H9 (cell line): ENCODE data around the gene SLIT1. TPM values are rescaled to one million over a fixed set of nuclear protein-coding genes. Genes with fewer than 3 reads are reported as not detected.

Experiments used
- DNase-seq: peaks from one replicate; pipeline ENCODE4 v3.0.0-alpha.2; 2017
- H2AFZ ChIP-seq: one replicate; pipeline ENCODE4 v1.6.1; 2013; ENCODE audit warnings: mild to moderate bottlenecking, low read length, control low read depth, moderate library complexity
- H2AK5ac ChIP-seq: 2 replicates; pipeline ENCODE4 v1.6.1; 2013; ENCODE audit warnings: low read length, control low read depth, mixed read lengths; ENCODE audit not compliant: insufficient read length
- H2BK120ac ChIP-seq: one replicate; pipeline ENCODE4 v1.6.1; 2013; ENCODE audit warnings: low read depth, mild to moderate bottlenecking, low read length, control low read depth, inconsistent platforms; ENCODE audit not compliant: poor library complexity, severe bottlenecking
- H2BK12ac ChIP-seq: 2 replicates; pipeline ENCODE4 v1.6.1; 2013; ENCODE audit warnings: low read length, control low read depth, mixed read lengths, low read depth; ENCODE audit not compliant: insufficient read length
- H2BK15ac ChIP-seq: 2 replicates; pipeline ENCODE4 v1.6.1; 2013; ENCODE audit warnings: low read depth, low read length, control low read depth
- H2BK20ac ChIP-seq: one replicate; pipeline ENCODE4 v1.6.1; 2013; ENCODE audit warnings: low read depth, mild to moderate bottlenecking, low read length, control low read depth, inconsistent platforms; ENCODE audit not compliant: poor library complexity, severe bottlenecking
- H2BK5ac ChIP-seq: 2 replicates; pipeline ENCODE4 v1.6.1; 2013; ENCODE audit warnings: low read length, control low read depth, mixed read lengths; ENCODE audit not compliant: insufficient read length
- H3K14ac ChIP-seq: 2 replicates; pipeline ENCODE4 v1.6.1; 2013; ENCODE audit warnings: low read length, control low read depth; ENCODE audit not compliant: insufficient read depth
- H3K18ac ChIP-seq: 2 replicates; pipeline ENCODE4 v1.6.1; 2013; ENCODE audit warnings: low read depth, mild to moderate bottlenecking, mixed read lengths, low read length, control low read depth; ENCODE audit not compliant: insufficient read length
- H3K23ac ChIP-seq: 2 replicates; pipeline ENCODE4 v1.6.1; 2013; ENCODE audit warnings: low read length, control low read depth, mixed read lengths, low read depth; ENCODE audit not compliant: insufficient read length
- H3K23me2 ChIP-seq: 2 replicates; pipeline ENCODE4 v1.6.1; 2013; ENCODE audit warnings: low read depth, mild to moderate bottlenecking, mixed read lengths, low read length, control low read depth; ENCODE audit not compliant: insufficient read length, poor library complexity, severe bottlenecking
- H3K27ac ChIP-seq: 2 replicates; pipeline ENCODE4 v1.5.1; 2013; ENCODE audit warnings: low read length, control low read depth, mixed read lengths, low read depth; ENCODE audit not compliant: insufficient read length
- H3K27me3 ChIP-seq: 2 replicates; pipeline ENCODE4 v1.6.1; 2013; ENCODE audit warnings: low read length, control low read depth, inconsistent platforms; ENCODE audit not compliant: insufficient read depth
- H3K4ac ChIP-seq: 2 replicates; pipeline ENCODE4 v1.6.1; 2013; ENCODE audit warnings: low read depth, mild to moderate bottlenecking, control low read depth, inconsistent platforms, low read length, moderate library complexity
- H3K4me1 ChIP-seq: 2 replicates; pipeline ENCODE4 v1.6.1; 2013; ENCODE audit warnings: low read length, control low read depth, inconsistent platforms; ENCODE audit not compliant: insufficient read depth
- H3K4me2 ChIP-seq: 2 replicates; pipeline ENCODE4 v1.6.1; 2013; ENCODE audit warnings: low read length, control low read depth, mixed read lengths; ENCODE audit not compliant: insufficient read length, insufficient read depth
- H3K56ac ChIP-seq: 2 replicates; pipeline ENCODE4 v1.6.1; 2013; ENCODE audit warnings: low read depth, mild to moderate bottlenecking, mixed read lengths, low read length, control low read depth; ENCODE audit not compliant: insufficient read length
- H3K79me1 ChIP-seq: 2 replicates; pipeline ENCODE4 v1.6.1; 2013; ENCODE audit warnings: low read depth, mild to moderate bottlenecking, moderate library complexity, low read length, control low read depth, inconsistent platforms; ENCODE audit not compliant: insufficient read depth, poor library complexity, severe bottlenecking
- H3K79me2 ChIP-seq: 2 replicates; pipeline ENCODE4 v1.6.1; 2013; ENCODE audit warnings: low read length, control low read depth, inconsistent platforms; ENCODE audit not compliant: insufficient read depth
- H3K9ac ChIP-seq: 2 replicates; pipeline ENCODE4 v1.6.1; 2013; ENCODE audit warnings: low read length, control low read depth, mixed read lengths; ENCODE audit not compliant: insufficient read length; ENCODE audit errors: extremely low read depth
- H3K9me3 ChIP-seq: one replicate; pipeline ENCODE4 v1.6.1; 2013; ENCODE audit warnings: low read depth, low read length, inconsistent platforms; ENCODE audit not compliant: control insufficient read depth
- H3T11ph ChIP-seq: one replicate; pipeline ENCODE4 v1.6.1; 2013; ENCODE audit warnings: mild to moderate bottlenecking, low read length, control low read depth, inconsistent platforms
- H4K20me1 ChIP-seq: one replicate; pipeline ENCODE4 v1.6.1; 2013; ENCODE audit not compliant: control insufficient read depth, insufficient read length, insufficient read depth
- H4K5ac ChIP-seq: 2 replicates; pipeline ENCODE4 v1.6.1; 2013; ENCODE audit warnings: low read depth, mild to moderate bottlenecking, mixed read lengths, low read length, control low read depth; ENCODE audit not compliant: insufficient read length
- H4K8ac ChIP-seq: replicated peaks from 2 replicates; pipeline ENCODE4 v1.6.1; 2013; ENCODE audit warnings: low read length, control low read depth, mixed read lengths, low read depth; ENCODE audit not compliant: insufficient read length
- H4K91ac ChIP-seq: 2 replicates; pipeline ENCODE4 v1.6.1; 2013; ENCODE audit warnings: low read depth, mild to moderate bottlenecking, moderate library complexity, mixed read lengths, low read length, control low read depth; ENCODE audit not compliant: insufficient read length
- H3K27ac Mint-ChIP-seq, 3 experiments: 2 replicates in 2 of 3; 3 replicates in 1 of 3; pipeline ENCODE4 v1.8.0; 2020 to 2021; ENCODE audit warnings: mixed read lengths in 3 of 3, mild to moderate bottlenecking in 1 of 3, moderate library complexity in 1 of 3
- H3K27me3 Mint-ChIP-seq: 2 replicates; pipeline ENCODE4 v1.8.0; 2021; ENCODE audit warnings: low read depth, mild to moderate bottlenecking, moderate library complexity, mixed read lengths
- H3K36me3 Mint-ChIP-seq, 3 experiments: 2 replicates in 2 of 3; 3 replicates in 1 of 3; pipeline ENCODE4 v1.8.0; 2020 to 2021; ENCODE audit warnings: low read depth in 3 of 3, mixed read lengths in 3 of 3; ENCODE audit not compliant: insufficient read depth in 1 of 3
- H3K4me1 Mint-ChIP-seq, 2 experiments: 2 replicates each; pipeline ENCODE4 v1.8.0; 2020; ENCODE audit warnings: mixed read lengths in 2 of 2
- H3K4me3 Mint-ChIP-seq, 2 experiments: 2 replicates in 1 of 2; 3 replicates in 1 of 2; pipeline ENCODE4 v1.8.0; 2020 to 2021; ENCODE audit warnings: mild to moderate bottlenecking in 2 of 2, mixed read lengths in 2 of 2, moderate library complexity in 1 of 2
- H3K9me3 Mint-ChIP-seq, 2 experiments: 2 replicates in 1 of 2; 3 replicates in 1 of 2; pipeline ENCODE4 v1.8.0; 2020; ENCODE audit warnings: mild to moderate bottlenecking in 2 of 2, mixed read lengths in 2 of 2, moderate library complexity in 1 of 2
- CTCF ChIP-seq: fragments of 200-600 bp; sonication (generic); conservative IDR thresholded peaks from 3 replicates; pipeline ENCODE4 v1.8.0; 2021; ENCODE audit warnings: antibody characterized with exemption, mild to moderate bottlenecking
- WGBS: extraction: QIAGEN DNeasy Blood & Tissue Kit; methylation state at CpG from one replicate; pipeline ENCODE4 v1.1.7; 2013; ENCODE audit warnings: missing lambda C conversion rate, low lambda C conversion rate, mixed read lengths; ENCODE audit not compliant: insufficient read length; ENCODE audit errors: extremely low coverage; 5-methylcytosine and 5-hydroxymethylcytosine counted together
- total RNA-seq: library from RNA; stranded (reverse); gene quantifications from 2 replicates; pipeline ENCODE4 v1.2.1, GENCODE V29; 2021

Gene SLIT1
- total RNA-seq, 1 experiment from 2014 or later, result 0.57 TPM

- no peak overlapping the region for H4K91ac ChIP-seq
- H3K27ac ChIP-seq, result no peak overlapping the region
- Mint-ChIP-seq H3K9me3 (no peaks in the 10 kb centered on the region), H3K4me3 (no peak overlapping the region), H3K36me3 (no peaks in the 10 kb centered on the region), H3K27ac (no peak overlapping the region), H3K27me3 (peaks cover 20% of the 10 kb centered on the region), H3K4me1 (peaks cover 14 to 17% of the 10 kb centered on the region in 2 experiments)
- no peak overlapping the region for H2AFZ ChIP-seq
- no peaks in the 10 kb centered on the region for H3K27me3 ChIP-seq
- no peak for TF ChIP-seq CTCF
- no peak overlapping the region for H3K56ac ChIP-seq
- H3K14ac ChIP-seq, result no peak overlapping the region
- no peak overlapping the region for H2BK20ac ChIP-seq
- no peak overlapping the region for H2BK15ac ChIP-seq
- H2BK12ac ChIP-seq, result no peak overlapping the region
- no peak overlapping the region for H4K8ac ChIP-seq
- no peaks in the 10 kb centered on the region for H3K9me3 ChIP-seq
- H2BK5ac ChIP-seq, result no peak overlapping the region
- H3K18ac ChIP-seq, result no peak overlapping the region
- DNase-seq, result no peak
- H3K4me1 ChIP-seq, result no peaks in the 10 kb centered on the region
- no peak overlapping the region for H3T11ph ChIP-seq
- H2BK120ac ChIP-seq, result no peak overlapping the region
- WGBS, result no CpG with 5 or more reads among the region's 9 CpGs
- no peak overlapping the region for H3K4me2 ChIP-seq
- H2AK5ac ChIP-seq, result no peak overlapping the region
- no peaks in the 10 kb centered on the region for H3K23me2 ChIP-seq
- no peaks in the 10 kb centered on the region for H3K79me2 ChIP-seq
- H4K20me1 ChIP-seq, result no peaks in the 10 kb centered on the region
- H3K9ac ChIP-seq, result no peak overlapping the region
- H3K23ac ChIP-seq, result no peak overlapping the region
- H3K79me1 ChIP-seq, result no peaks in the 10 kb centered on the region
- H3K4ac ChIP-seq, result no peak overlapping the region
- H4K5ac ChIP-seq, result no peak overlapping the region
Observed at GRCh38 chr10:97040248-97040584, 145.5 kb downstream of the SLIT1 start.
